GM10266 (cell line): ENCODE measurements around the gene ARL15.

Experiments
- DNase-seq: peaks from one replicate; pipeline ENCODE4 v3.0.0; 2012; ENCODE audit errors: extremely low spot score
- CTCF ChIP-seq: IDR thresholded peaks from 2 replicates; pipeline ENCODE4 v1.5.1; 2012; ENCODE audit warnings: mild to moderate bottlenecking, low read depth; ENCODE audit not compliant: control insufficient read depth, insufficient read depth; ENCODE audit errors: missing control alignments

The ARL15 gene

GRCh38 chr5:53926026-53926425 lies 384.3 kb downstream of the ARL15 start:
- TF ChIP-seq CTCF: no peak
- no peak for DNase-seq

- DNase-seq: no peak
- no peak for TF ChIP-seq CTCF
Observed at GRCh38 chr5:53924392-53924791, 386.0 kb downstream of the ARL15 start.

DNA sequence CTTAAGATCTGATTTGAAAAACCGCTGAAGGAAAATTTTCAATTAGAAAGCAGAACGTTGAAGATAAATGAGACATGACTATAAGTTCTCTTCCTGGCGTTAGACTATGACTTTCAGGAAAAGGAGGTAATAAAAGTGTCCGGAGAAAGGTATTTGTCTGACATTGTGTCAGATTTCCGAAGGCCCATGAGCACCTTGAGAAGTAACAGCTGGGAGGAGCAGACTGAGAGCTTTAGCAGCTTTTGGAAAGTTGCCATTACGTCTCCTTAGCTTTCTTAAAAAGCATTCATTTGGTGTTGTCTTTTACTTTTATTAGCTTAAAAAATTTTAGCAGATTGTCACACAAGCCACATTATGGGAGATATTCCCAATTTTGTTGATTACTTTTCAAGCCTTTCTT lies 386.4 kb downstream of the ARL15 start:
- TF ChIP-seq CTCF: no peak
- DNase-seq: no peak

DNA sequence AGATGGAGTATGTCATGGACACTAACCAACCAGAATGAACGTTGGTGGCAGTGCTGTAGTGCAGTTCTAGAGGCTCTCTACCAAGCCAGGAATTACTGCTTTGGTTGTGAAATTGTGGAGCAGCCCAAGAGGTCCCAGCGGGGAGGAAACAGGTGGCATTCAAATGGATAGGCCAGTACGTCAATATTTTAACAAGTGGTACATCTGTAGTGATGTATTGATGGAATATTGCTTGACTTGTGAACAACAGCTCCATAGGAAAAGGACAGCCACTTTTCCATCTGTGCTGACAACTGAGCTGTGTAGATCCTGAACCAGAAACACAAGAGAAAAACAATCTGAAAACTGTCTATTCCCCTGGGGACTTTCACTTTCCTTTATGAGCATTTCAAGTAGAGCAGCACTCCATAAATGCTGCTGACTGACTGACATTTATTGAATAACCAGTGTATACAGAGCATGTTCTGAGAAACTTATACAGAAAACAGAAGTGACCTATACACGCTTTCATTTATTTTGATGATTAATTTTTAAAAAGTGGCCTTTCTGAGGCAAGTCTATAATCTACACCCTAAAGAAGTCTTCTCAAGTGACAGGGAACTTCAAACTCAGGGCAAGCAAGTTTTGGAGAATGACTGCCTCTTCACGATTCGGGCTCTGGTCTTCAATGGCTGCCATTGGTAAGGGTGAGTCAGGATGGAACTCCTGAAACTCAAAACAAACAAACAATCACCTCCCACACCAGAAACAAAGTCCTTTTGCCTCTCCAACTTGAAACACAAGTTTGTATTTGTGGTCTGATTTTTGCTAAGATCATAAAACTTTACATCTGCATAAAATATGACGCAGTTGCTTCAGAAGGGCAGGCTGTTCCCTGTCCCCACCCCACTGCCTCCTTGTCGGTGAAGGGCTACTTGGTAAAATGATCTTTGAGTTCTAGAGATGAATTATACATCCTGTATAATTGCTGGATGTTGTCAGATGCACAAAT lies 387.6 kb downstream of the ARL15 start:
- TF ChIP-seq CTCF: no peak
- DNase-seq: no peak

DNA sequence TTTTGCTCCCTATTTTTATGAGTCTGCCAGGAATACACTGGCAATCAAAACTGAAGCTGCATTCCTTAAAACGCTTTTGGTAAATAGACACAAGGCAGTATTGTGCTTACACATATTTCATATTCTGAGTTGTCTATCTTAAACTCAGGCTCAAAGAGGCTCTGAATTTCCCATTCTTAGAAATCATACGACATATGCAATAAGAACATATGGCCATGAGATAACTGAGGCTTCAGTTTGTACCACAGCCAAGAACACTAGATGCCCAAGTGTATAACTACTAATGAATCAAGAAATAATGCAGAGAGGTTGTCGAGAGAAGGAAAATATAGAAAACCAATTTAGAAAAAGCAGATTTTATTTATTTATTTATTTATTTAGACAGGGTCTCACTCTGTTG lies 392.5 kb downstream of the ARL15 start:
- TF ChIP-seq CTCF: no peak
- DNase-seq: no peak

- no peak for DNase-seq
- no peak for TF ChIP-seq CTCF
Observed at GRCh38 chr5:53917095-53917494, 393.3 kb downstream of the ARL15 start.

- no peak for TF ChIP-seq CTCF
- no peak for DNase-seq
Observed at GRCh38 chr5:53915120-53915519, 395.3 kb downstream of the ARL15 start.
